ENCODE results near the gene NEK6.

NEK6 gene

DNA sequence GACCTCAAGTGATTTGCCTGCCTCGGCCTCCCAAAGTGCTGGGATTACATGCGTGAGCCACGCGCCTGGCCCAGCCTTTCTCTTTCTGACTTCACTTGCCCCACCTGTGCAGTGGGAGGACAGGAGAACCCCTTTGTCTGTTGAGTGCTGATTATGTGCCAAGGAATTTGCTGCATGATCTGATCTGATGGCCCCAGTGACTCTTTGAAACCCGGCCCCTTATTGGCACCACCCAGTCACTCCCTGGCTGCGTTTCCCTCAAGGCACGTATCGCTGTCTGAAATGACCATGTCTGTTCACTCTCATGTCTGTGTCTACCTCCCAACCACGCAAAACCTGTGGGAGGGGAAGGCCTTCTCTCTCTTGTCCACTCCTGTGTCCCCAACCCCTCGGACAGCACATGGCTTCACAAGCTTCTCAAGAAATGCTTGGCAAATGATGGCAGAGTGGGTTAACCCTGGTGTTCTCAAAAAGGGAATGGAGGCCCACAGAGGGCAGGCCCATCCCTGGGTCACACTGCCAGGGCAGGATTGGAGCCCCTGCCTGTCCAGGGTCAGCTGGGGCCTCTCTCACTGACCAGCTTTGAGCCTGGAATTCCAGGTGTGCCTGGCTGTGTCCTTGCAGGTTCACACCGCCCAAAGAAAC lies 21.9 kb downstream of the NEK6 start:
- no peak for DNase-seq (ENCODE audit: low spot score)

DNA sequence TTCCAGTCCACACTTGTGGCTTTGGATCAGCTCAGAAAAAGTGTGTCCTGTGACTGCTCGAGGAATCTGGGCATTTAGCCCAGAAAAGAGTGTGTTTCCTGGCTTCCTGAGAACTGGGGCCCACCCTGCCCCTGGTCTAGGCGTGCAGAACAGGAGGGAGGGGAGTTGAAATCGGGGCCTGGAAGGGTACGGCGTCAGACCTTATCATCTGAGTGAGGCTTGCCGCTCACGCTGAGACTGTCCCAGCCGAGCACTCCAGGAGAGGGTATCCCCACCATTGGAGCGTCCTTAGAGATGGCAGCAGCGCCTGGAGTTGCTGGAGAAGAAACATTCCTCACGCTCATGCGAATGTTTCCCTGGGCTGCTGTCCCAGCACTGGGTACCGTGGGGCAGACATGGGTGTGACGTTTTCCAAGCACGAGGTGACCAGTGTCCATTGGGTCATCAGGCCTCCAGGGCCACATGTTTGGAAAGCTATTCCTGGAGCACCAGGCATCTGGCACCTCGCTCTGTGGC lies 22.5 kb downstream of the NEK6 start:
- peak; percentile 70 for DNase-seq (ENCODE audit: low spot score)

DNA sequence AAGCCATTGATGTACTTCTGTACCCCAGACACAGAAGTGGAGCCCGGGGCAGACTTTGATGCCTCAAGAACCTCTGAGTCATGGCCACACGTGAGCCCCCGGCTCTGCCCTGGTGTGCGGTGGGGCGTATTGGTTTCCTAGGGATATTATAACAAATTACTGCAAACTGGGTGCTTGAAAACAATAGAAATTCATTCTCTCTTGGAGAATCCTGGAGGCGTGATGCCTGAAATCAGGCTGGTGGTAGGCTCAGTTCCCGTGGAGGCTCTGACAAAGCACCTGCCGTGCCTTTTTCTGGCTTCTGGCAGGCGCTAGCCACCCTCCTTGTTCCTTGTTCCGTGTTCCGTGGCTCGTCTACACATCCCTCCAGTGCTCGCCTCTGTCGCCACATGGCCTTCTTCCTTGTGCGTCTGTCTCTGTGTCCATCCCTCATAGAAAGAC lies 24.2 kb downstream of the NEK6 start:
- no peak for DNase-seq (ENCODE audit: low spot score)

DNA sequence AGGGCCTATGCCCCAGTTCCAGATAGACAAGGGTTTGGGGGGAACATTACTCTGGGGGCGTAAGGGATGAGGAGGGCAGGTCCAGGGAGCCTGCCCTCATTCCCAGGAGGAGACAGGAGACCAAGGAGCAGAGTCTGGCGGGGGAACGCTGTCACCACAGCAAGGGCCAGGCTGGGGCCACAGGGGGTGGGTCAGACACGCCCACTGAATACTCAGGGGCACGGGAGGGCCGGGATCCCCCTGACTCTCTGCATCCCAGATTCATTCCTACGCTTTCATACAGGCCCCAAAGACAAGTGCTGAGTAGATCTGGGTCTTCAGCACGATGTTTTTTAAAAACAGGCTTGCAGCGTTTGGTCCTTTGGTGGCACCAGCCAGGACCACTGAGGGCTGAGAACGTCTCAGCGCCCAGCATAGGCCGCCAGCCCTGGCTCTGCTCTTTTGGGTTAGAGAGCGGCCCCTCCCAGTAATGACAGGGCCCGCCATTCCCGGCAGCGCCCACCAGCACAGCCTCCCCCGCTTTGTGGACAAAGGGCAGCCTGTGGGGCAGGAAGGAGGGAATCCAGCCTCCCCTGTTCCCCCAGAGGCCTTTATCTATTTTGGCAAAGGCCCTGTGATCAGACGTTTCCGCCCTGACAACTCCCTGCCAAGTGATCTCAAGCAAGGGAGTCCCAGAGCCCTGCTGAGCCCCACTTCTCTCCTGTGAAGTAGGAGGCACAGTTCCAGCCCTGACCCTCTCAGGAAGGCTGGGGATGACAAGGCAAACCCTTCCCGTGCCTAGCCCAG lies 24.9 kb downstream of the NEK6 start:
- peak; percentile 55 for DNase-seq (ENCODE audit: low spot score)

DNA sequence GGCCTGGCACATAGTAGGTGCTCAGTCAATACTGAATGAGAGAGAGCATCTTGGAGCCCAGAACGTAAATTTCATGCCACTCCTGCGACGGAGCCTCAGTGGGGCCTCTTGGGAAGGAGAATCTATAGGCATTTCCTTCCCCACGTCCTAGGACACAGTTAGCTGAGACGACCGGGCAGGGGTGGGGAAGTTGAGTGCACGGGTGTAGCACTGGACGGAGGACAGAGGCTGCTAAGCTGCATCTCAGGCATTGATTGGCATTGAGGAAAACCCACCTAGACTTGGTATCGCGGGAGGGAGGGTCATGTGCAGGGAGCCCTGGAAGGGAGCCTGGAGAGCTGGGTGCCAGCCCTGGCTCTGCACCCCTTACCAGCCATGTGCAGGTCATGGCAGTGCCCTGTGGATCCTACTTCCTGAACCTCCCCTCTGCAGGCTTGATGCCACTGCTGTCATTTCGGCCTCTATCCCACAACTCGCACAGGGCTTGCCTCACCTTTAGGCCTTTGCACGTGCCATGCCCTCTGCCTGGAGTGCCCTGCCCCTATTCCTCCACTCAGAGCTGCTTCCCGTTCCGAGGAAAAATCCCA lies 25.6 kb downstream of the NEK6 start:
- no peak for DNase-seq (ENCODE audit: low spot score)

DNA sequence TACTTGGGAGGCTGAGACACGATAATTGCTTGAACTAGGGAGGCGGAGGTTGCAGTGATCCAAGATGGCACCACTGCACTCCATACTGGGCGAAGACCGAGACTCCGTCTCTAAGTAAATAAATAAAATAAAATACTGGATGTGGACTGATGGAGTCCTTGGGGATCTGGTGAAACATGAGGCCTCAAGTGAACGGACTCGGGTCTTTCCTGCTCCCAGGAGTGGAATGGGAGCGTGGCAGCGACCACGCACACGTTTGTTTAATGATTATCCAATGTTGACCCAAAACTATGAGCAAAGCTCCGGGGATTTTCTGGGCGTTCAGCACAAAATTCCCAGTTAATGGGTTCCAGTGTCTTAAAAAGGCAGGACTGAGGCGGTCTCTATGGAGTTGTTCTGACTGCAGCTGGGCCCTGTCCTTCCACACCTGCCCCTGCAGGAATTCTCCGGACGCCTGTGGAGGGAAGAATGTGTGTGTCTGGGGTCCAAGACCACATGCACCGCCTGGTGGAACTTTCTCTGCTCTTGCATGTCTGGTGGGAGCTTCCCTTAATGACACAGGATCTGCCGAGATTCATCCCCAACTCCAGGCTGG lies 26.6 kb downstream of the NEK6 start:
- no peak for DNase-seq (ENCODE audit: low spot score)

DNA sequence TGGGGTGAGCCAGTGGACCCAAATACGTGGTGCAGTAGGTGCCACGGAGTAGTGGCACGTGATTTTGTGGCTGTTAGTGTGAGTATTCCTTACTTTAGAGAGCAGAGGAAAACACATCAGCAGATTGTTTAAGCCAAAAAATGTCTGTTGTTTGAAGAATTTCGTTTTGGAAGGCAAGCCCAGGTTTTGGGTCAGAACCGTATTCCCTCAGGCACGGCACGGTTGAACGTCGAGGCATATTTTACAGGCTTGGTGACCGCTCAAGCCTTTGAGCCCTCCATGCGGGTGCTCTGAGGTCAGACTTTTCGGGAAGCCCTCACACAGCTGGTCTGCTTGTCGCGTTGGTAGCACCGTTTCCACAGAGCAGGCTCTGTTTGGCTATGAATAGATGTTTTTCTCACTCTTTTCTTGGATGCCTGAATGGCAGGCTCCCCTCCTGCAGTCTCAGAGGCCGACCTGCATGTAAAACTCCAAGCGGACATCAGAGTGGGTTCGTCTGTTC lies 27.2 kb downstream of the NEK6 start:
- DNase-seq (ENCODE audit: low spot score), result peak; percentile 73

DNA sequence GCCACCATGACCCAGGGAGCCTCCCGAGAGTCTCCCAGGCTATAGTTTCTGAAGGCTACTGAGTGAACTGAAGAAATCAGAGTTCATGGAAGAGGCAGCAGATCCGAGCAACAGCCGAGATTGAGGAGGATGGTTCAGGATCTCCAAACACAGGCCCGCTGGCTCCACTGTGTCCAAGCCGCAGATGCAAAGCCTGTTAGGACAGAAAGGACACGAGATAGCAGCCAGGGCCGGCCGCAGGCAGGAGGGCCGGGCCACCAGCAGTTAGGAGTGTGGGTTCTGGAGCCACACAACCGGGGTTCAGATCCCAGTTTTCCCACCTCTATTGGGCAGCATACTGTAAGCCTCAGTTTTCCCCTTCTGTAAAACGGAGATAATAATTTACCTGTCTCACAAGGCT lies 27.7 kb downstream of the NEK6 start:
- DNase-seq (ENCODE audit: low spot score), result no peak

DNA sequence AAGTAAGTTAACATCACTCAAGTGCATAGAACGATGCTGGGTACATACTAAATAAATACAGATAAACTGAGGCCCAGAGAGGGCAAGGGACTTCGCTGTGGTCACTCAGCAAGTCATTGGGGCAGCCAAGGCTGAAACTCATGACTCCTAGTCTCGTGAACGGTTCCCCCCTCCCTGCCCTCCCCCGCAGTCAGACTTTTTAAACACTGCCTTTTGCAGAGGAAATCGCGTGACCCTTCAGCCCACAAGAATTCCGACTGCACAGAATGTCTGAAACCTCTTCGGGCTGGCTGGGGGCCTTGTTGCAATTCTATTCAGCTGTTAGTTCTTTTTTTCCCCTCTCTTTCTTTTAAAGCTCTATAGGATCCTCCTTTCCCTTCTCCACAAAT lies 28.1 kb downstream of the NEK6 start:
- peak; percentile 90 for DNase-seq (ENCODE audit: low spot score)

DNA sequence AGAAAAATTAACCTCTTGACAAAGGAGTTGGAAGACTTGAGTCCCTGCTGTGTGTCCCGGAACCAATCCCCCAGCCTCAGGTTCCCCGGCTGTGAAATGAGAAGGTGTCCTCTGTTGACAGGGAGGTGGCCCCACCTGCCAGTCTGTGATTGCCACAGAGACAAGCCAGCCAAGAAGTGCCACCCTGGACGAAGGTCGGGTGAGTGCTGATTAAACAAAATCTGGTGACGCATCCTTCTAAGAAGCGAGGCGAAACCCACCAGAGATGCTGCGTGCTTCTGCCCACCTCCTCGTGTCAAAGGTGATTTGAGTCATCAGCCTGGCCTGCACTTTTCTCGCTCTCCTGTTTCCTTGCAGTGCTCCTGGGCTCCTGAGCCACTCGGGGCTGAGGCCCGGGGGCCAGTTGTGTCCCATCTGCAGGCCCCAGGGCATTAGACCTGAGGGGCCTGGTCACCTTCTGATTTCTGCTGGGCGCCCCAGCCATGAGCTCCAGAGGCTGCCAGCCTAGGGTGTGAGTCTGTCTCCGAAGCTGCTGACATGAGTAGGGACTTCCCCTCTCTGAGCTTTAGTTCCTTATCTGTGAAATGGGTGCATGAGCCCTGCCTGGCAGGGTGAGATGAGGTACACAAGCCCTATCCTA lies 28.7 kb downstream of the NEK6 start:
- peak; percentile 79 for DNase-seq (ENCODE audit: low spot score)

DNA sequence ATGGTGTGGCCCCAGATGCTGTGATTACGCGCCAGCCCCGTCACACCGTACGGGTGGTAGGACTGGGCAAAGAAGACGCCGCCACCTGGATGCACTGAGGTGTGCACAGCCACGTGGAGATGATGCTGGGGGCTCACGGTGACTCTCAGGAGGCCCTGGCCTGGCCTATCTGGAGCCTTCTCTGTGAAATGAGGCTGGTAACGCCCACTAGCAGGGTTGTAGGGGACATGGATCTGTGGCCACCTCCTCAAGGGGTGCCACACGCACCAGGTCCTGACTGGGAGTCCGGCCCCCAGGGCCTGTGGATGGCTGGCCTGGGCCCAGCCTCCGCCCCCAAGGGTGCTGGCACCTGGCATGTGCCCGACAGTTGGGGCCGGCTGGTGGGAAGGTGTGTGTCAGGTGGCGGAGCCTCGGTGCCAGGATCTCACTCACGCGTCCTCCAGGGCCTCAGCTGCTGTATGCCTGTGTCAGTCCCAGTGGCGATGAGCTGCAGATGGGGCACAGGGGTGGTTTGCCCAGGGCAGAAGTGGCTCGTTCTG lies 32.4 kb downstream of the NEK6 start:
- DNase-seq (ENCODE audit: low spot score), result no peak

DNA sequence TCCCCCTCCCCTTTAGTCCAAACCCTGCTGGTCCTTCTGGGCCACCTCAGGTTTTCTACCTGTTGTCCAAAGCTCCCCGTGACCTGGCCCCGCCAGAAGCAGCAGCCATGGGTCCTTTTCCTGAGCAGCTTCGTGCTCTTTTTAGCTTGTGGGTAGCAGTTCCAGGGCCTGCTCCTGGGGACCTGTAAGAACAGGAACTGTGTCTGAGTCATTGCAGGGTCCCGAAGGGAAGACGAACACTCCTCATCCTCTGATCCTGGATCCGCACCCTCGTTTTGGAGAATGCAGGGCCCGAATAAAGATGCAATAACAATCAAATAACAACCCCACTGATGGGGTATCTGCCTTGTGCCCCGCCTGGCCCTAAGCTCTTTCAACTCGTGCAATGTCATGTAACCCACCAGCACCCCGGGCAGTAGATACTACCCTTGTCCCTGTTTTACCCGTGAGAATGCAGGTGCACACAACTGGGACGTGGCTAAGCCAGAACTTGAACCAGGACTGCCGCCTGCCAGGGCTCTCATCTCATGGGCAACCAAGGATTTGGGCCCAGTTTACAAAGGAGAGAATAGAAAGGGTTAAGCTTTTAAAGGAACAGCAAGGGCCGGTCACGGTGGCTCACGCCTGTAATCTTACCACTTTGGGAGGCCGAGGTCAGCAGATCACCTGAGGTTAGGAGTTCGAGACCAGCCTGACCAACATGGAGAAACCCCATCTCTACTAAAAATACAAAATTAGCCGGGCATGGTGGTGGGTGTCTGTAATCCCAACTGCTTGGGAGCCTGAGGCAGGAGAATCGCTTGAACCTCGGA lies 33.2 kb downstream of the NEK6 start:
- DNase-seq (ENCODE audit: low spot score), result no peak

DNA sequence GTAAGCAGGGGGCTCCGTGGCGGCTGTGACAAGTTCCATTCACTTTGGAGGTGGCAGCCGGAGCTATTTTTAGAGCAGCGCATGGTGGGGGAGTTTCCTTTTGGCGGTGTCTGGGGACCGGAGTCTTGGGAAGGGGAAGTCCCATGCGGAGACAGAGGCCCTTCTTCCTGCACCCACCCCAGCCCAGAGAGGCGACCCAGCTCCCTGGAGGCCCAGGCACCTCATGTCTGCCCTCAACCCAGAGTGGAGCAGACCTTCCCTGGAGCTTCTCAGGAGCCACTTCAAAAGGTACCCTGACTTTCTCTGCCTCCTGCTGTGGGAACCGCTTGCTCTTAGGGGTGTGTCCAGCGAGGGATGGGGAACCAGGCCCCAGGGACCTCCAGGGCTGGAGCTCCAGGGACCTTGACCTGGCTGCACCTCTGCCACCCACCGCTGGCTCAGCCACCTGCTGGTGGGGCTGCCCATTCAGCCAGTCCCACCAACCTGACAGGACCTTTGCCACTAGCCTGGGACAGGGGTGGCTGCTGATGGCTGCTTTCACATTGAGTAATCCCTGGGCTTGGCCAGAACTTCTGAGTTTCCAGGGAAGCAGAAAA lies 34.1 kb downstream of the NEK6 start:
- no peak for DNase-seq (ENCODE audit: low spot score)

DNA sequence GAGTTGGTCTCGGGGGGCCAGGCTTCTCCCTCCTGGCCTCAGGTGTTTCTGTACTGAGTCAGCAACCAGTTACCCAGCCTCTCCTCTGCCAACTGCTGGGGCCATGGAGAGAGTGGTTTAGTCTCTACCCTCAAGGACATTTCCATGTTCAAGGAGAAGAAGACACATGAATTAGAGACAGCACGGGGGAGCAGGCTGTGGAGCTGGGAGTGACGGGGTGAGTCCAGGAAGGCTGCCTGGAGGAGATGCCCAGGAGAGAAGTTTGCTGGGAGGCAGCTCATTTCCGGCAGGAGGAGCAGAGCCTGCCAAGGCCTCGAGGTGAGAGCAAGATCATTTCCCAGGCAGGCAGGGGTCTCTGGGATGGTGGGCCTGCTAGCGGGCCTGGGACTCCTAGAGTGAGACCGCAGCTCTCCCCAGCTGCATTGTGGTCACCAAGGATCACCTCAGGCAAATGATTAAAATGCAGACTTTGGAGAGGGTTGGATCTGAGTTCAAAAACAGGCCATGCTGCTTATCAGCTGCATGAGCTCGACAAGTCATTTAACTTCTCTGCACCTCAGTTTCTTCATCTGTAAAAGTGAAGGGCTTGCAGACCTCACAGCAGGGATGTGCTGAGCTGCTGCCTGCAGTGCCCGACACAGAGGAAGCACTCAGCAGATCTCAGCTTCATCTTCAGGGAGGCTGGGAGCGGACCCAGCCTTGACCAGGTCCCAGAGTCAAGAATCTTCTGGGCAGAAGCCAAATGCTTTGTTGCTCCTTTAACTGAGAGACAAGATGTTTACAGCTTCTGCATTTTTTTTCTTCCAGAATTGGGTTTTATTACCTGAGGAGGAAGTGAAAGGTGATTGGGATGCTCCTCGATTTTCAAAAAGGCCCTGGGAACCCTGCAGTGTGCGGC lies 35.2 kb downstream of the NEK6 start:
- DNase-seq (ENCODE audit: low spot score), result no peak

DNA sequence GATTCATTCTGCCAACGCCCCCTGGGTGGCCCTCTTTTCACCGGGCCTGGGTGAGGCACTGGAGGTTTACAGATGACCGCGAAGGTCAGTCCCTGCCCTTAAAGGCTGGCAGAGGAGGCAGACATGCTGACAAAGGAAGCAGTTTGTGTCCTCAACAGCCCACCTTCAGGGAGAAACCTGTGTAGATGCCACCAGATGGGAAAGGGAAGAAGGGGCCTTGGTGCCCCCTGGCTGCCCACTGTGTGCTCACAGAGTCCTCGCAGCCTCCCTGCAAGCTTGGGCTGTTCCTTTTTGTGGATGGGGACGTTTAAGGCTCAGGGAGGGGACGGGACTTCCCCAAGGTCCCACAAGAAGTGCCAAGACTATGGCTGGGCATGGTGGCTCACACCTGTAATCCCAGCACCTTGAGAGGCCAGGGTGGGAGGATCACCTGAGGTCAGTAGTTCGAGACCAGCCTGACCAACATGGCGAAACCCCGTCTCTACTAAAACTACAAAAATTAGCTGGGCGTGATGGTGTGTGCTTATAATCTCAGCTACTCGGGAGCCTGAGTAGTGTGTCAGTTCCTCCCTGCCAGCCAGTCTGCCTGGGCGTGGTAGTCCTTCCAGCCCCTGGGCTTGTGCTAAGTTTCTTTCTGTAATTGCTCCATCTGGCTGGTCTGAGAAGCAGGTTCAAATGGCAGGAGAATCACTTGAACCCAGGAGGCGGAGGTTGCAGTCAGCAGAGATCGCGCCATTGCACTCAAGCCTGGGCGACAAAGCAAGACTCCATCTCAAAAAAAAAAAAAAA lies 36.2 kb downstream of the NEK6 start:
- peak; percentile 66 for DNase-seq (ENCODE audit: low spot score)

DNA sequence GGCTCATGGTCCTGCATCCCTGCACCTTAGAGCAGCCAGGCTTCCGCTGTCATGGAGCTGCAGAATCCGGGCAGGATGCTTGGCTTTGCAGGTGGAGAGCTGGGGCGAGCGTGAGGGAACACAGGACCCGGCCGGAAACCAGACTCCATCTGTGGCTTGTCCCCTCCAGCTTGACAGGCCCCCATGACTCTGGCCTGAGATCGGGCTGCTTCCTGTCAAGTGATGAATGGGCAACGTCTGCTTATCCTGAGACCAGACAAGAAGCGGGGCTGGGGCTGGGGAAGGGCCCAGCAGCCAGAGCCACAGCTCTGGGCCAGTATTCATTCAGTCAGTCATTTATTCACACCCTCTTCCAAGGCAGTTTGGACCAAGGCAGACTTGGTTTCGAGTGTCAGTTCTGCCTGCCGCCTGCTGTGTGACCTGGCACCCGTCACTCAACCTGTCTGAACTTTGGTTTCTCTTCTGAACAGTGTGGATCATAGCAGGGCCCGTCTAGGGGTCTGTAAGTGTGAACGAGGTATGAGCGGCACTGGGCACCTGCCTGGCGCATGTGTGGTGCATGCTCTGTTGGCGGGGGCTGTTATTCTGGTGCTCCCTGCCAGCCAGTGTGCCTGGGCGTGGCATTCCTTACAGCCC lies 37.5 kb downstream of the NEK6 start:
- no peak for DNase-seq (ENCODE audit: low spot score)

DNA sequence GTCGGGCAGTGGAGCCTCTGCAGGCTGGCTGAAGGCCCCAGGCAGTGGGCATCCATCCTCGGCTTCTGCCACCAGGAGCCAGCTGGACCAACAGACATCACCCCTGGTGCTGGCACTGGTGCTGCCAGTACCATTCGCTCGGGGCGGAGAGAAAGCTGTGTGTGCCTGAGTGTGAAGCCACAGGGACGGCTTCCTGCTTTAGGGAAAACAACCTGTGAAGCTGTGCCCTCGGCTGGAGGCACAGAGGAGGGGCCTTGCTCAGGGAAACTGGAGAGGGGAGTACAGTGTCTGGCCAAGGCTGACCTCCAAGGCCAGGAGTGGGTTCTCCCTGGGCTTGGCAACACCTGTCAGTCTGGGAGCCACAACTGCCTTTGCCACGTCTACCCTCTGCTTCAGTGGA lies 38.3 kb downstream of the NEK6 start:
- DNase-seq (ENCODE audit: low spot score), result no peak

All from AG20443 (cell line).